HG02884 (cell line): ENCODE data around the gene ZNF784.
A peak's percentile ranks its signal among the peaks of the same experiment; 100 is the strongest.

Source experiments
- ATAC-seq: cut with Tn5 transposase; IDR thresholded peaks from one replicate; pipeline ENCODE4 v1.9.1; 2021; ENCODE audit warnings: mild to moderate bottlenecking, moderate library complexity; ENCODE audit not compliant: unreplicated experiment

Gene ZNF784

GRCh38 chr19:55621673-55622231 is 2.6 kb downstream of the ZNF784 start:
- no peak for ATAC-seq

- no peak for ATAC-seq
Measured at GRCh38 chr19:55621205-55621672, 3.1 kb downstream of the ZNF784 start.

- no peak for ATAC-seq
Measured at GRCh38 chr19:55620410-55621204, 3.8 kb downstream of the ZNF784 start.

- ATAC-seq = no peak
Measured at GRCh38 chr19:55619286-55619685, 5.1 kb downstream of the ZNF784 start.

GRCh38 chr19:55618426-55618825 is 5.9 kb downstream of the ZNF784 start:
- no peak for ATAC-seq

- ATAC-seq = no peak
Measured at GRCh38 chr19:55617426-55617825, 6.9 kb downstream of the ZNF784 start.

- ATAC-seq = no peak
Measured at GRCh38 chr19:55616395-55616875, 7.9 kb downstream of the ZNF784 start.

- no peak for ATAC-seq
Measured at GRCh38 chr19:55615543-55616394, 8.6 kb downstream of the ZNF784 start.

- ATAC-seq = no peak
Measured at GRCh38 chr19:55614711-55615542, 9.4 kb downstream of the ZNF784 start.

- ATAC-seq = no peak
Measured at GRCh38 chr19:55613930-55614710, 10.2 kb downstream of the ZNF784 start.

GRCh38 chr19:55613396-55613795 is 11.0 kb downstream of the ZNF784 start:
- no peak for ATAC-seq

- ATAC-seq = no peak
Measured at GRCh38 chr19:55611983-55612645, 12.3 kb downstream of the ZNF784 start.

- no peak for ATAC-seq
Measured at GRCh38 chr19:55611300-55611982, 12.9 kb downstream of the ZNF784 start.

- ATAC-seq = no peak
Measured at GRCh38 chr19:55609326-55609725, 15.0 kb downstream of the ZNF784 start.

- no peak for ATAC-seq
Measured at GRCh38 chr19:55606817-55607216, 17.5 kb downstream of the ZNF784 start.

- ATAC-seq = no peak
Measured at GRCh38 chr19:55606471-55606787, 17.9 kb downstream of the ZNF784 start.

- ATAC-seq = no peak
Measured at GRCh38 chr19:55605637-55606470, 18.5 kb downstream of the ZNF784 start, which contains the start of gene ZNF865. Gene ZNF865, plus strand, starts transcription at chr19:55605647. Its CDS starts 7,972 bp downstream, at chr19:55613619.

GRCh38 chr19:55605207-55605636 is 19.1 kb downstream of the ZNF784 start:
- ATAC-seq = peak; percentile 55
